K562 (cell line): Measurements from ENCODE around the gene TAS2R1. TPM values are rescaled to one million over a fixed set of nuclear protein-coding genes. Genes with fewer than 3 reads are reported as not detected.

Experiments used
- ATAC-seq: fragments of 200-7000 bp; cut with Tn5 transposase; 3 replicates; pipeline ENCODE4 v1.9.1; 2020; ENCODE audit warnings: moderate library complexity
- BruUV-seq: library from RNA; stranded (reverse); fragments of 400-500 nt; replicated peaks from 2 replicates; lab custom pipeline; 2021; lab: Mats Ljungman, UMichigan
- CTCF ChIA-PET: fragments of 300-600 bp; formaldehyde crosslinking; extraction: SDS; loops from one replicate; lab custom pipeline; 2021; ENCODE audit warnings: low intra/inter-chr PET ratio; lab: Yijun Ruan, JAX
- POLR2A ChIA-PET: fragments of 300-600, 350-650 bp; sonication (Branson Sonifier 250); formaldehyde crosslinking; extraction: SDS; loops from one replicate; lab custom pipeline; 2021; ENCODE audit warnings: antibody characterized with exemption, inconsistent platforms; lab: Yijun Ruan, JAX
- DNase-seq, 4 experiments: peaks; one replicate each; pipeline versions ENCODE4 v3.0.0 to v3.0.0-alpha.2; 2011 to 2018; ENCODE audit warnings: low spot score in 3 of 4, mixed read lengths in 3 of 4; ENCODE audit errors: extremely low read depth in 1 of 4
- FAIRE-seq: peaks from 2 replicates; lab custom pipeline; 2011; peaks lifted over from hg19 to GRCh38; lab: Jason Lieb, UNC
- H2AFZ ChIP-seq: 2 replicates; pipeline ENCODE4 v1.6.0; 2011; ENCODE audit warnings: low read depth, low read length, control low read depth, inconsistent platforms
- H3K27ac ChIP-seq: fragments of 200-600 bp; 3 replicates; pipeline ENCODE4 v1.8.0; 2011; ENCODE audit warnings: low read depth, mild to moderate bottlenecking, control low read depth, inconsistent platforms, low read length, moderate library complexity, mixed read lengths; ENCODE audit errors: extremely low read depth
- H3K27me3 ChIP-seq, 2 experiments: fragments of 300-600 bp in 1 of 2; 2 replicates in 1 of 2; 3 replicates in 1 of 2; pipeline versions ENCODE4 v1.6.0 to v1.8.0; 2011; ENCODE audit warnings: inconsistent platforms in 2 of 2, low read length in 2 of 2, mild to moderate bottlenecking in 1 of 2, mixed read lengths in 1 of 2, moderate library complexity in 1 of 2; ENCODE audit not compliant: control insufficient read depth in 2 of 2, insufficient read depth in 2 of 2
- H3K36me3 ChIP-seq: fragments of 300-600 bp; 3 replicates; pipeline ENCODE4 v1.8.0; 2011; ENCODE audit warnings: mild to moderate bottlenecking, low read length, inconsistent platforms; ENCODE audit not compliant: control insufficient read depth, insufficient read depth
- H3K4me1 ChIP-seq, 2 experiments: fragments of 200-600 bp in 1 of 2; replicated peaks in 1 of 2; 2 replicates in 1 of 2; 3 replicates in 1 of 2; pipeline versions ENCODE4 v1.5.1 to v1.8.0; 2011; ENCODE audit warnings: inconsistent platforms in 2 of 2, low read length in 2 of 2, mild to moderate bottlenecking in 1 of 2, mixed read lengths in 1 of 2, moderate library complexity in 1 of 2; ENCODE audit not compliant: control insufficient read depth in 2 of 2, insufficient read depth in 2 of 2
- H3K4me2 ChIP-seq: 2 replicates; pipeline ENCODE4 v1.6.1; 2011; ENCODE audit warnings: low read length, control low read depth, inconsistent platforms, mixed read lengths; ENCODE audit not compliant: insufficient read depth
- H3K4me3 ChIP-seq: fragments of 200-600 bp; sonication (generic), shearing (Covaris generic); 2 replicates; pipeline ENCODE4 v1.5.1; 2016; ENCODE audit warnings: control low read depth, inconsistent platforms
- H3K79me2 ChIP-seq: fragments of 200-600 bp; 3 replicates; pipeline ENCODE4 v1.8.0; 2011; ENCODE audit warnings: low read length, inconsistent platforms; ENCODE audit not compliant: control insufficient read depth, insufficient read depth
- H3K9ac ChIP-seq, 2 experiments: 2 replicates each; pipeline versions ENCODE4 v1.6.0 to v1.6.1; 2011; ENCODE audit warnings: low read depth in 2 of 2, low read length in 2 of 2, control low read depth in 1 of 2, inconsistent platforms in 1 of 2, mild to moderate bottlenecking in 1 of 2, mixed read lengths in 1 of 2; ENCODE audit not compliant: insufficient read depth in 1 of 2
- H3K9me1 ChIP-seq: one replicate; pipeline ENCODE4 v1.6.0; 2011; ENCODE audit warnings: inconsistent platforms, mild to moderate bottlenecking, low read length, moderate library complexity; ENCODE audit not compliant: control insufficient read depth, insufficient read depth
- H3K9me3 ChIP-seq: replicated peaks from 2 replicates; pipeline ENCODE4 v1.5.1; 2011; ENCODE audit warnings: low read depth, low read length, inconsistent platforms; ENCODE audit not compliant: control insufficient read depth, insufficient read depth
- H4K20me1 ChIP-seq: replicated peaks from 2 replicates; pipeline ENCODE4 v1.6.1; 2011; ENCODE audit warnings: low read length, inconsistent platforms, mixed read lengths; ENCODE audit not compliant: control insufficient read depth, insufficient read depth
- PML ChIP-seq: IDR thresholded peaks from 2 replicates; pipeline ENCODE4 v1.6.1; 2012; ENCODE audit warnings: low read length, inconsistent platforms
- POLR2AphosphoS2 ChIP-seq: IDR thresholded peaks from 2 replicates; pipeline ENCODE4 v1.6.1; 2012; ENCODE audit warnings: low read length, improper control_type of control experiment
- SRSF1 ChIP-seq: fragments of 200-400 bp; formaldehyde crosslinking; IDR thresholded peaks from 2 replicates; pipeline ENCODE4 v1.6.1; 2017; ENCODE audit warnings: mild to moderate bottlenecking, low read depth, low read length, moderate library complexity
- SRSF9 ChIP-seq: fragments of 200-400 bp; formaldehyde crosslinking; IDR thresholded peaks from 2 replicates; pipeline ENCODE4 v1.6.1; 2017; ENCODE audit warnings: low read depth, low read length, borderline replicate concordance
- WGBS: fragments of 100-300 bp; shearing (Covaris generic); methylation state at CpG from one replicate; pipeline ENCODE4 v1.1.6; 2016; ENCODE audit warnings: low coverage, mixed read lengths; ENCODE audit not compliant: insufficient coverage; ENCODE audit errors: missing lambda C conversion rate; 5-methylcytosine and 5-hydroxymethylcytosine counted together
- in situ Hi-C: fragments of 300-500 bp; cut with MboI; formaldehyde crosslinking; loops from 4 replicates; pipeline ENCODE4 v1.15.0; 2018; ENCODE audit warnings: inconsistent platforms, mixed read lengths
- intact Hi-C: fragments of 100-400 bp; cut with micrococcal nuclease; formaldehyde crosslinking; loops from 2 replicates; pipeline ENCODE4 v1.14.2; 2022
- polyA plus RNA-seq, 8 experiments: library from polyadenylated mRNA; depleted of rRNA in 4 of 8; stranded (reverse) in 5 of 8; unstranded in 3 of 8; fragments of >200 nt; fragmentation: Nextera tagmentation in 2 of 8; fragmentation: Illumina TruSeq in 1 of 8; extraction: Ambion mirVana in 2 of 8; extraction: Trizol in 1 of 8; gene quantifications; 2 replicates each; pipeline versions ENCODE4 v1.2.1 to v1.2.3, GENCODE V29; 2011 to 2014; ENCODE audit warnings: inconsistent platforms in 1 of 8, missing spikeins in 1 of 8
- total RNA-seq, 7 experiments: library from RNA; depleted of rRNA in 6 of 7; stranded (reverse); fragments of >200 nt in 6 of 7; fragmentation: Illumina TruSeq in 2 of 7; extraction: Trizol in 2 of 7; gene quantifications; 2 replicates each; pipeline versions ENCODE4 v1.2.1 to v1.2.3, GENCODE V29; 2011 to 2021; ENCODE audit warnings: low replicate concordance in 1 of 7
- TF ChIP-seq, protein P1 (sequence below): sonication (generic); formaldehyde crosslinking; IDR thresholded peaks from 2 replicates; pipeline ENCODE4 v1.8.0; 2023; ENCODE audit warnings: missing genetic modification reagents, mild to moderate bottlenecking, borderline replicate concordance

TAS2R1 gene
- total and polyA plus RNA-seq, 9 of the 15 experiments (the other 6 are each of a cell fraction or from before 2014, with no cell fraction given) = not detected

GRCh38 chr5:9655641-9656040 lies 25.5 kb upstream of the TAS2R1 start:
- no peak overlapping the region for H3K9ac ChIP-seq
- no peaks in the 10 kb centered on the region for H3K9me3 ChIP-seq
- H2AFZ ChIP-seq = no peak overlapping the region
- H3K79me2 ChIP-seq = no peaks in the 10 kb centered on the region
- H3K27ac ChIP-seq = no peak overlapping the region
- POLR2A ChIA-PET = no interaction called here
- no peak overlapping the region for H3K4me3 ChIP-seq
- FAIRE-seq = no peak
- H3K9me1 ChIP-seq = no peaks in the 10 kb centered on the region
- intact Hi-C loops = no loop called here
- no peaks in the 10 kb centered on the region for H3K4me1 ChIP-seq
- no peak overlapping the region for H3K4me2 ChIP-seq
- WGBS = 0% methylated on average over 1 of the region's 1 CpG
- no TSS peak for BruUV-seq
- in situ Hi-C loops = no loop called here
- CTCF ChIA-PET = no interaction called here
- no peaks in the 10 kb centered on the region for H4K20me1 ChIP-seq
- DNase-seq = no peak
- H3K36me3 ChIP-seq = no peaks in the 10 kb centered on the region
- no peaks in the 10 kb centered on the region for H3K27me3 ChIP-seq
- no peak for ATAC-seq
- TF ChIP-seq, protein P1, sequence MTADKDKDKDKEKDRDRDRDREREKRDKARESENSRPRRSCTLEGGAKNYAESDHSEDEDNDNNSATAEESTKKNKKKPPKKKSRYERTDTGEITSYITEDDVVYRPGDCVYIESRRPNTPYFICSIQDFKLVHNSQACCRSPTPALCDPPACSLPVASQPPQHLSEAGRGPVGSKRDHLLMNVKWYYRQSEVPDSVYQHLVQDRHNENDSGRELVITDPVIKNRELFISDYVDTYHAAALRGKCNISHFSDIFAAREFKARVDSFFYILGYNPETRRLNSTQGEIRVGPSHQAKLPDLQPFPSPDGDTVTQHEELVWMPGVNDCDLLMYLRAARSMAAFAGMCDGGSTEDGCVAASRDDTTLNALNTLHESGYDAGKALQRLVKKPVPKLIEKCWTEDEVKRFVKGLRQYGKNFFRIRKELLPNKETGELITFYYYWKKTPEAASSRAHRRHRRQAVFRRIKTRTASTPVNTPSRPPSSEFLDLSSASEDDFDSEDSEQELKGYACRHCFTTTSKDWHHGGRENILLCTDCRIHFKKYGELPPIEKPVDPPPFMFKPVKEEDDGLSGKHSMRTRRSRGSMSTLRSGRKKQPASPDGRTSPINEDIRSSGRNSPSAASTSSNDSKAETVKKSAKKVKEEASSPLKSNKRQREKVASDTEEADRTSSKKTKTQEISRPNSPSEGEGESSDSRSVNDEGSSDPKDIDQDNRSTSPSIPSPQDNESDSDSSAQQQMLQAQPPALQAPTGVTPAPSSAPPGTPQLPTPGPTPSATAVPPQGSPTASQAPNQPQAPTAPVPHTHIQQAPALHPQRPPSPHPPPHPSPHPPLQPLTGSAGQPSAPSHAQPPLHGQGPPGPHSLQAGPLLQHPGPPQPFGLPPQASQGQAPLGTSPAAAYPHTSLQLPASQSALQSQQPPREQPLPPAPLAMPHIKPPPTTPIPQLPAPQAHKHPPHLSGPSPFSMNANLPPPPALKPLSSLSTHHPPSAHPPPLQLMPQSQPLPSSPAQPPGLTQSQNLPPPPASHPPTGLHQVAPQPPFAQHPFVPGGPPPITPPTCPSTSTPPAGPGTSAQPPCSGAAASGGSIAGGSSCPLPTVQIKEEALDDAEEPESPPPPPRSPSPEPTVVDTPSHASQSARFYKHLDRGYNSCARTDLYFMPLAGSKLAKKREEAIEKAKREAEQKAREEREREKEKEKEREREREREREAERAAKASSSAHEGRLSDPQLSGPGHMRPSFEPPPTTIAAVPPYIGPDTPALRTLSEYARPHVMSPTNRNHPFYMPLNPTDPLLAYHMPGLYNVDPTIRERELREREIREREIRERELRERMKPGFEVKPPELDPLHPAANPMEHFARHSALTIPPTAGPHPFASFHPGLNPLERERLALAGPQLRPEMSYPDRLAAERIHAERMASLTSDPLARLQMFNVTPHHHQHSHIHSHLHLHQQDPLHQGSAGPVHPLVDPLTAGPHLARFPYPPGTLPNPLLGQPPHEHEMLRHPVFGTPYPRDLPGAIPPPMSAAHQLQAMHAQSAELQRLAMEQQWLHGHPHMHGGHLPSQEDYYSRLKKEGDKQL (CRISPR knock-in tag) = no peak
- no peak for TF ChIP-seq SRSF1
- no peak for TF ChIP-seq SRSF9
- TF ChIP-seq POLR2AphosphoS2 = no peak
- TF ChIP-seq PML = no peak
